ENCODE results near the gene ZNF277. TPM values are rescaled to one million over a fixed set of nuclear protein-coding genes. Genes with fewer than 3 reads are reported as not detected.
A peak's percentile ranks its signal among the peaks of the same experiment; 100 is the strongest.

Gene ZNF277
- total RNA-seq, 8 experiments from 2014 or later, result 20.7 to 29.9 (median 28.0) TPM

DNA sequence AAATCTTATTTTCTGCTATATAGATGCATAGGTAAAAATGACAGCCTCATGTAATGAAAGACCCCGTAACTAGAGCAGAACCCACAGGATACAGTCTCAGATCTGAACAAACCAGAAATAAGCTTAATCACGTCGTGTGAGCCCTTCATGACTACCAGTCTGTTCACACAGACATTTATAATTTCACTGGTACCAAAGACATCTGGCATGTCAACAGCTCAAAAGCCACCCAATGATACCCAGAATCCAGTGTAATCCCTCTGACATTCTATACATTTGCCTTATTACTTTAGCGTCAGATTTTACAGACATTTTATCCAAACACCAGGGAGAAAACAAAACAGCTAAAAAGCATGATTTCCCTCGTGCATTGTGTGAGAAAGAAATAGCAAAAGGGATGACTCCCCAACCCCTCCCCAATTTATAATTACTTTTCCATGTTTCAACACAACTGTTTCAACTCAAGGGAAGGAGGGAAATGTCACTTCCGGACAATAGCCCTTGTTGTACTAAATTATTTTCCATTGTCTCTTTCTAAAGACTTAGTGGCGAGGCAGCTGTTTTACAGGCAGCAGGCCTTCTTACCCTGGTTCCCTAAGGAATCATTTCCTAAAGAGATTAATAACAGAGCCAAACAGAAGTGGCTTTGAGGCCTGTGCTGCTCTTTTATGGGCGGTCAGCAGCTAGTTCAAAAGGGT is 33.5 kb upstream of the ZNF277 start:
- Histone ChIP-seq H3K4me3 (no peak overlapping the region), H3K4me1 (replicated peaks in 1 of 2) (peaks cover 16 to 18% of the 10 kb centered on the region in 2 donors), H3K27ac (peak overlapping the region in 1 of 2 donors; percentile 27)
- in situ Hi-C loops (cut with MboI; ENCODE audit: low pct_unique_long_range_greater_than_20kb in 2 of 9, low sequenced_read_pairs in 9 of 9, unreplicated experiment in 9 of 9), result no loop called here
- ATAC-seq (replicated peaks in 6 of 8), result peak in 5 of 8 experiments; percentile 79 to 94 (median 86)
- WGBS, 10 experiments, result 28 to 91% (median 47%) methylated on average over 3 to 7 of the region's 8 CpGs

DNA sequence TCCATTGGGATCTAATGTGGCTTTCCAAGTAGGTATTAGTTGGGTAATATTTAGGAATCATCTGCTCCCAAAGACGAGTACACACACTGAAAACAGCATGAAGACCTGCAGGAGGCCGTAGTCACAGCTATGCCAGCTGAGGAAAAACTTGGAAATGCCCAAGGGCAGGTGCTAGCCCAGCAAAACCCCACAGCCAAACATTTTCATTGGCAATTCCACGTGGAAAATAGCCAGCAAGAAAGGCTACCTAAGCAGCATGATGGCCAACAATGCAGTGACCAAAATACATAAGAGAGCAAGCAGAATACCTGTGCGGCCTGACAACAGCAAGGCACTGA is 33.0 kb upstream of the ZNF277 start:
- H3K27ac ChIP-seq, result peak overlapping the region in 1 of 2 donors; percentile 43
- in situ Hi-C loops (cut with MboI; ENCODE audit: low pct_unique_long_range_greater_than_20kb in 2 of 9, low sequenced_read_pairs in 9 of 9, unreplicated experiment in 9 of 9), result no loop called here
- WGBS, 10 experiments, result 20 to 100% (median 72%) methylated on average over 1 to 4 of the region's 4 CpGs; no CpG with 5 or more reads in 2 of the 10 experiments
- ATAC-seq (replicated peaks in 6 of 8), result no peak
- H3K4me3 ChIP-seq, result no peak overlapping the region
- H3K4me1 ChIP-seq (replicated peaks in 1 of 2), result peaks cover 16 to 18% of the 10 kb centered on the region in 2 donors

GRCh38 chr7:112174192-112174591 is 32.3 kb upstream of the ZNF277 start:
- peaks cover 16 to 18% of the 10 kb centered on the region in 2 donors for H3K4me1 ChIP-seq (replicated peaks in 1 of 2)
- in situ Hi-C loops (cut with MboI; ENCODE audit: low pct_unique_long_range_greater_than_20kb in 2 of 9, low sequenced_read_pairs in 9 of 9, unreplicated experiment in 9 of 9), result no loop called here
- 70 to 100% (median 91%) methylated on average over 1 to 2 of the region's 3 CpGs; no CpG with 5 or more reads in 2 of the 10 experiments for WGBS, 10 experiments
- no peak overlapping the region for H3K4me3 ChIP-seq
- ATAC-seq (replicated peaks in 6 of 8), result no peak
- H3K27ac ChIP-seq, result no peak overlapping the region

GRCh38 chr7:112176241-112176640 is 30.3 kb upstream of the ZNF277 start:
- Histone ChIP-seq H3K4me3 (no peak overlapping the region), H3K27ac (no peak overlapping the region), H3K4me1 (replicated peaks in 1 of 2) (peaks cover 16 to 18% of the 10 kb centered on the region in 2 donors)
- ATAC-seq (replicated peaks in 6 of 8), result no peak
- in situ Hi-C loops (cut with MboI; ENCODE audit: low pct_unique_long_range_greater_than_20kb in 2 of 9, low sequenced_read_pairs in 9 of 9, unreplicated experiment in 9 of 9), result no loop called here
- 33 to 92% (median 67%) methylated on average over 1 to 2 of the region's 2 CpGs; no CpG with 5 or more reads in 6 of the 10 experiments for WGBS, 10 experiments

DNA sequence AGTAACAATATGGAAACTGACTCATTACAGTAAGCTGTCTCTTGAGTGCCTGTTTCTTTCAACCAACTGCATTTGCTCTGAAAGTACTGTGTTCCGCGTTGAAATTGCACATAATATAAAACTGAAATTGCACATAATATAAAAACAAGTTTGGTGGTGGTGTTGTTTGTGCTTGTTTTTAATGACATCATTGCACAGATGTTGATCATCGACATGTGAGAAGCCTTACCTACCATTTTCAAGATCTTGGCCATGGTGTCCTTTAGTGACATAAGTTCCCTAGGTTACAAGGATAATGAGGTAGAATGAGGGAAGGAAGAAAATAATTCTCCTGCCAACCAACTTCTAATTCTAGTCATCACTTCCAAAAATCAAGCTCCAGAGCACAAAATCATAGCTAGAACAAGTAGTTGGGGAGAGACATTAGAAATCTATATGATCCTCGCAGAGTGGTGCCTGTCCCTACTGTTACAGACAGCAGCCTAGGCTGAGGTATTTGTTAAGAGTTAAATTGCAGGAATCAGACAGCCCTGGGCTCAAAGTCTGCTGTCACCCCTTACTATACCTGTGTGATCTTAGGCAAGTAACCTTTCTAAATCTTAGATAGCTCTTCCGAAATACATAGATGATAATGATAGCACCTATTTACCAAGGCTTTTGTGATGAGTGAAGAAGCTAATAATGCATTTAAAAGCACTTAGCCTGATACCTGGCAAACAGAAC is 29.6 kb upstream of the ZNF277 start:
- no peak overlapping the region for H3K27ac ChIP-seq
- WGBS, 10 experiments, result 53 to 100% (median 93%) methylated on average over 1 to 5 of the region's 5 CpGs; no CpG with 5 or more reads in 1 of the 10 experiments
- in situ Hi-C loops (cut with MboI; ENCODE audit: low pct_unique_long_range_greater_than_20kb in 2 of 9, low sequenced_read_pairs in 9 of 9, unreplicated experiment in 9 of 9), result no loop called here
- ATAC-seq (replicated peaks in 6 of 8), result peak in 1 of 8 experiments; percentile 35
- H3K4me3 ChIP-seq, result no peak overlapping the region
- peaks cover 16 to 18% of the 10 kb centered on the region in 2 donors for H3K4me1 ChIP-seq (replicated peaks in 1 of 2)

DNA sequence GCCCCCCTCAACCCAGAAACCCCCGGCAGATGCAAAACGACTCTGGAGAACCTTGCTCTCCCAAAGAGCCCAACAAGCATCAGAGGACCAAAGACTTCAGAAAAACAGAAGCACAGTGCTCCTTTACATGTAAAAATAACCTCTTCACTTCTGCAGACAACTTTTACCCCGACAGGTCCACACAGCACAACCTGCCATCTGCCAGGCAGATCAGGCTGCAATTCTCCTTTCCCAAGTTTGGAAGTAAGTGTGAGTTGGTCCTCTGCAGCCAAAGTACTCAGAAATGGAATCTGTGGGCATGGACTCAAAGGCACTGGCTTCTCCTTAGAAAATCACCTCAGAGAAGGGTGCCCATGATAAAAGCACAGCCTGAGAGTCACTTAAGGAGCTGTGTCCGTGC is 26.3 kb upstream of the ZNF277 start:
- H3K4me3 ChIP-seq, result no peak overlapping the region
- 0 to 86% (median 44%) methylated on average over 1 to 3 of the region's 4 CpGs; no CpG with 5 or more reads in 2 of the 10 experiments for WGBS, 10 experiments
- in situ Hi-C loops (cut with MboI; ENCODE audit: low pct_unique_long_range_greater_than_20kb in 2 of 9, low sequenced_read_pairs in 9 of 9, unreplicated experiment in 9 of 9), result no loop called here
- H3K27ac ChIP-seq, result no peak overlapping the region
- peaks cover 6 to 11% of the 10 kb centered on the region in 2 donors for H3K4me1 ChIP-seq (replicated peaks in 1 of 2)
- ATAC-seq (replicated peaks in 6 of 8), result no peak

- H3K4me1 ChIP-seq (replicated peaks in 1 of 2), result peaks cover 6 to 11% of the 10 kb centered on the region in 2 donors
- WGBS, 10 experiments, result 50 to 100% (median 75%) methylated on average over 1 to 4 of the region's 5 CpGs; no CpG with 5 or more reads in 3 of the 10 experiments
- H3K4me3 ChIP-seq, result no peak overlapping the region
- no peak overlapping the region for H3K27ac ChIP-seq
- ATAC-seq (replicated peaks in 6 of 8), result peak in 5 of 8 experiments; percentile 41 to 84 (median 65)
- in situ Hi-C loops (cut with MboI; ENCODE audit: low pct_unique_long_range_greater_than_20kb in 2 of 9, low sequenced_read_pairs in 9 of 9, unreplicated experiment in 9 of 9), result no loop called here
Observed at GRCh38 chr7:112182749-112183148, 23.7 kb upstream of the ZNF277 start.

DNA sequence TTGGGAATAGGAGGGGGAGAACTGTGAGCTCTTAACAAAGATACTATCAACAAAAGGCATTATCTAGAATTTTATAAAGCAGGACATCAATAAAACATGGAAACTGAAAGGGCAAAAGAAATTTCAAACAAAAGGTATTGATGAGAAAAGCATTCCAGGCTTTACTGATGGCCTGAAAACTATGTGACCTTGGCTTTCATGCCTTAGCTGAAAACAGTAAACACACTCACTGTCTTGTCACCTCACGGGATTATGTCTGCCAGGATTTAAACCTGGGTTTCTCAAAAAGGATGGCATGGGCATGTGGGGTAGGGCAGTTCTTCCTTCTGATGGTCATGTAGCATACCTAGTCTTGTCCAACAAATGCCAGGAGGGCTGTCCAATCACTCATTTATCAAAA is 23.2 kb upstream of the ZNF277 start:
- Histone ChIP-seq H3K4me1 (replicated peaks in 1 of 2) (peaks cover 6 to 11% of the 10 kb centered on the region in 2 donors), H3K4me3 (no peak overlapping the region), H3K27ac (no peak overlapping the region)
- in situ Hi-C loops (cut with MboI; ENCODE audit: low pct_unique_long_range_greater_than_20kb in 2 of 9, low sequenced_read_pairs in 9 of 9, unreplicated experiment in 9 of 9), result no loop called here
- ATAC-seq (replicated peaks in 6 of 8), result no peak
- WGBS, 10 experiments, result 67 to 100% (median 100%) methylated on average over 1 of the region's 1 CpG; no CpG with 5 or more reads in 5 of the 10 experiments

DNA sequence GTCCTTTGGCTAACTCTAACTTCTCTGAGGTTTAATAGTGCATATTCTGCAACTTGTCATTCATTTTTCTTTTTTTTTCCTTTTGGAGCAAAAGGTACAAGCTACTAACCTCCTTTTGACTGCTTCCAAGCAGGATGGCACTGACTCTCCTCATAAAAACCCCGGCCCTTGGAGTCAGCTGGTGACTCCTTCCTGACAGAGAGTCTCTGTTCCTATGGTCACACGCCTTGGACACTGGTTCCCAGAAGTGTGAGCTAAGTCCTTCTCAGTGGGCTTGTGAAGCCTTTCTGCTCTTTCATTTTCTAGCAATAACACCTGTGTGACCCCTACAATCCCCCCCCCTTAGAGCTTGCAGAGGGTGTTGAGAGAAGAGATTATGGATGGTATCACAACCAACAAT is 22.0 kb upstream of the ZNF277 start:
- Histone ChIP-seq H3K27ac (no peak overlapping the region), H3K4me3 (no peak overlapping the region), H3K4me1 (replicated peaks in 1 of 2) (peaks cover 6 to 11% of the 10 kb centered on the region in 2 donors)
- 40 to 100% (median 84%) methylated on average over 1 to 2 of the region's 2 CpGs; no CpG with 5 or more reads in 4 of the 10 experiments for WGBS, 10 experiments
- in situ Hi-C loops (cut with MboI; ENCODE audit: low pct_unique_long_range_greater_than_20kb in 2 of 9, low sequenced_read_pairs in 9 of 9, unreplicated experiment in 9 of 9), result no loop called here
- ATAC-seq (replicated peaks in 6 of 8), result no peak

DNA sequence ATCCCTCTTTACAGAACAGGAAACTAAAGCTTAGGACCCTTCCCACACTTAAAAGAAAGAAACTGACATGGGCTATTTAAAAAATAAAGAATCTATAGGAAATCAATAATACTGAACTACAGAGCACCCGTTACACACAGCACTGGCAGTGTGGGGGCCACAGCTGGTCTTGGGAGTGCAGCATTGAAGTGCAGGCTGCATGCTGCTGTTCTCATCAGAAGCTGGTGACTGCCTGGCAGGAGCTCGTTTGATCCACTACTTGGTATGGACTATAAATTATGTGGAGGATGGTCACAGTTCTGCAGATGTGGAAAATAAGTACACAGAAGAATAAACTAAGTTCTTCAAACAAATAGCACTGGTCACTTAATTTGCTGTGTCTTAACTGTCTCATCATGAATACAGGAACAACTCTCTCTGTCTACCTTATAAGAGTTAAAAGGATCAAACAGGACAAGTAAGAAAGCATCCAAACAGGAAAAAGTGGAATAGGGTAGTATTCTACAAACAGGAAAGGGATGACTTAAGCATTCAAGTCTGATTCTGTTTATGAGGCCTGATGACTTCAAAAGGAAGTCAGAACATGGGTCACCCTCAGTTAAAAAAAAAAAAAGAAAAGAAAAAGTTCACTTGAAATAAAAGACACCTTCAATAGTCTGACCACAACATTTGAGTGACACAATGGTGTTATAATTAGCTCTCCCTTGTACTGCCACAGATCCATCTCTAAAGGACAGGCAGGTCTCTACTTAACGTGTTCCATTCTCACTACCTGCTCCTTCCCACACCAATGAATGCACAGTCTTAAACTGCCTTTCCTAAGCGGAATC is 21.3 kb upstream of the ZNF277 start:
- no peak overlapping the region for H3K4me3 ChIP-seq
- 22 to 67% (median 58%) methylated on average over 1 to 4 of the region's 4 CpGs; no CpG with 5 or more reads in 3 of the 10 experiments for WGBS, 10 experiments
- no peak overlapping the region for H3K27ac ChIP-seq
- in situ Hi-C loops (cut with MboI; ENCODE audit: low pct_unique_long_range_greater_than_20kb in 2 of 9, low sequenced_read_pairs in 9 of 9, unreplicated experiment in 9 of 9), result no loop called here
- H3K4me1 ChIP-seq (replicated peaks in 1 of 2), result peaks cover 6 to 11% of the 10 kb centered on the region in 2 donors
- ATAC-seq (replicated peaks in 6 of 8), result no peak

- in situ Hi-C loops (cut with MboI; ENCODE audit: low pct_unique_long_range_greater_than_20kb in 2 of 9, low sequenced_read_pairs in 9 of 9, unreplicated experiment in 9 of 9), result no loop called here
- no peak for ATAC-seq (replicated peaks in 6 of 8)
- H3K4me1 ChIP-seq (replicated peaks in 1 of 2), result peaks cover 6 to 11% of the 10 kb centered on the region in 2 donors
Observed at GRCh38 chr7:112186300-112186699, 20.2 kb upstream of the ZNF277 start.

GRCh38 chr7:112188257-112188656 is 18.2 kb upstream of the ZNF277 start:
- in situ Hi-C loops (cut with MboI; ENCODE audit: low pct_unique_long_range_greater_than_20kb in 2 of 9, low sequenced_read_pairs in 9 of 9, unreplicated experiment in 9 of 9), result no loop called here
- WGBS, 10 experiments, result 43 to 100% (median 100%) methylated on average over 1 to 3 of the region's 3 CpGs; no CpG with 5 or more reads in 1 of the 10 experiments
- no peak overlapping the region for H3K27ac ChIP-seq

More at GRCh38 chr7:112186300-112186699, 20.2 kb upstream of the ZNF277 start:
- Histone ChIP-seq H3K27ac (no peak overlapping the region), H3K4me3 (no peak overlapping the region)
- WGBS, 10 experiments, result 80 to 100% (median 88%) methylated on average over 1 of the region's 1 CpG; no CpG with 5 or more reads in 3 of the 10 experiments

More at GRCh38 chr7:112188257-112188656, 18.2 kb upstream of the ZNF277 start:
- H3K4me3 ChIP-seq, result no peak overlapping the region
- no peak for ATAC-seq (replicated peaks in 6 of 8)
- H3K4me1 ChIP-seq (replicated peaks in 1 of 2), result peaks cover 2 to 4% of the 10 kb centered on the region in 2 donors

Measured in motor neuron (in vitro differentiated cells).